IPS DF 4.7 (cell line): ENCODE data around the gene KRT16.
"Not testable (repeated sequence)": the region's sequence is repeated elsewhere in the genome, so short reads cannot be mapped to it uniquely, and the experiment has no call there.

Experiments used
- DNase-seq: peaks from one replicate; pipeline ENCODE4 v3.0.0-alpha.2; 2013; ENCODE audit warnings: low spot score; ENCODE audit errors: extremely low read depth

Gene KRT16

DNA sequence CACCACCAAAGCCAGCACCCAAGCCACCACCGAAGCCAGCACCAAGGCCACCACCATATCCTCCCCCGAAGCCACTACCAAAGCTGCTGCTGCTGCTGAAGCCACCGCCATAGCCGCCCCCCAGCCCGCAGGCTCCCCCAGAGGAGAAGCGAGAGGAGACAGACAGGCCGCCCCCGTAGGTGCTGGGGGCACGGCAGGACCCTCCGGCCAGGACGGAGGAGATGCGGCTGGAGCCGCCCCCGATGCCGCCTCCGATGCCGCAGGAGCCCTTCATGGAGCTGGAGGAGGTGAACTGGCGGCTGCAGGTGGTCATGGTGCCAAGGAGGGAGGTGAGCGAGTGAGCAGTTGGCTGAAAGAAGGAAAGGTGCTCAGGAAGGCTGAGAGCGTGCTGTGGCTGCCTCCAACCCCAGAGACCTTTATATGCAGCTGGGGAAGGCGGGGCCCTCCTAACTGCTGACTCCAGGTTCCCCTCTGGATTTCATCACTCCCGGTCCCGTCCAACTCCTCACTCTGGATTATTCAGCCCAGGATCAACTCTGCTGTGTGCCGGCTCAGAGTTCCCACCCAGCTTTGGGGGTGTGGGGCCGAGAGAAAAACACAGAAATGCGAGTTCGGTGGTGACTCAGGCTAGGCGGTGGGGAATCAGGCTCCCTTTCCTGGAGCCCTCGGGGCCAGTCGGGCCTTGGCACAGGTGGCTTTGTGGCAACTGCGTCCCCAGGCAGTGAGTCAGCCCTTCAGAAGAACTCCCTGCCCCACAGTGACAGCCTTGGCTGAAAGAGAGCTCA is at the start of gene KRT16:
KRT16 (minus strand) TSS at position 392 of the 785 bp plus-strand sequence; CDS start at position 313, 79 bp downstream.
- DNase-seq: not testable (repeated sequence)

DNA sequence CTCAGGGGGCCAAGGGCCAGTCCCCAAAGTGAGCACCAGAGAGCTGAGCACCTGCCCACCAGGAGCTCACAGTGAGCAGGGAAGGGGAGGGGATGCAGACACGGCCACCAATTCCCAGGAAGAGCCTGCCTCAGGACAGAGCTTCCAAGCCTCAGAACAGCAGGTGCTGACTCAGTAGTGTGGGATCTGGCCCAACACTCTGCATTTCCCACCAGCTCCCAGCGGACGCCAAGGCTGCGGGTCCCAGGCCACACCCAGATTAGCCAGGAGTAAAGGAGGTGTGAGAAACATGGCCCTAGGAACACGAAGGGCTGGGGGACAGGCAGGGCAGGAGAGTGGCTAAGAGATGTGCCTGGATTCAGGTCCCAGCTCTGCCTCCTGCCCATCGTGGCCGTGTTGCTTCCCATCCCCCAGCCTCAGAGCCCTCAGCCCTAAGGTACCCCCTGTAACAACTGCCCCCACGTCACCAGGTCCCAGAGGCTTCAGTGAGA is 47.7 kb upstream of the KRT16 start:
- DNase-seq: no peak

DNA sequence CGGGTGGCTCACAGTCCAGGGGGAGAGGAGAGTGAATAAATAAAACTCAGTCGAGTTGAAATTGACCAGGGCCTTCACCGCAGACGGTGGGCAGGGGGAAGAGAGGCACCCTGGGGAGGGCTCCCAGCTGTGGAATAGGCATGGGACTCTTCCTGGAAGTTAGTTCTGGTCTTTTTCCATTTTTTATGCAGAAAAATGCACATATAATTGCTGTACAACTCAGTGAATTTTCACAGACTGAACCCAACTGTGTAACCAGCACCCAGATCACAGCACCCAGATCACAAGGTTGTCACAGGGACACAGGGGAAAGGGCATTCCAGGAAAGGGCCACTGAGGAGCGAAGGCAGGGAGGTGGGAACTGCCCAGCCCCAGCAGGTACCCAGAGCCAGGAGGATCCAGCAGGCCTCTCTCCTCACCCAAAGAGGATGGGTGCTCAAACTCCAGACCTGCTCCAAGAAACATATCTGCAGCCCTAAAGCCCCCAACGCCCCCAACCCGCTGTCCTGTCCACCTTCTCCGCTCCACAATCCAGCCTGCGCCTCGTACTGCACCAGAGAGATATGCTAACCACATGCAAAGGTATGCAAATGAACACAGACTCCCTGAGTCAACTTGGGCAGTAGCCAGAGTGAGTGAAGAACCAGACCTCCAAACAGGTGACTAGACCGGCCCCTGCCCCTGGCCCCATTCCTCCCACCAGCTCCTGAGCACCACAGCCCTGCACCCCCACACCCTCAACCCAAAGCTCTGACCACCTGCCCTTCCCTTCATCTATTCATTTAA is 47.1 kb upstream of the KRT16 start:
- no peak for DNase-seq

DNA sequence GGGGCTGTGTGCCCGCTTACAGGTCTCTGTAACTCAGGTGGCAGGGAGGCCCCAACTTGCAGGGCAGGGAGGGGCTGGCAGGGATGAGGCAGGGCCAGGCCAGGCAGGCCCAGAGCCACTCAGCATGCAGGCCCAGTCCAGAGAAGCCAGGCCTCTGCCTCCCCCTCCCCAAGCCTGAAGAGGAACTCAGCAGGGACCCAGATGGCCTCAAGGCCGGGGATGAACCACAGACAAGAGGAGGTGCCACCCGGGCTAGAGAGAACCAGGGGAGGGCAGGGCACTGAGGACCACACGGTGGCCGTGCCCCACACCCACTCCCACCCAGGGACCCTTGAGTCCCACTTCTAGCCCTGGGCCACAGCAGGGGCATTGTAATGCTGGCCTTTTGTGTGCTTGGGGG is 46.3 kb upstream of the KRT16 start:
- no peak for DNase-seq

DNA sequence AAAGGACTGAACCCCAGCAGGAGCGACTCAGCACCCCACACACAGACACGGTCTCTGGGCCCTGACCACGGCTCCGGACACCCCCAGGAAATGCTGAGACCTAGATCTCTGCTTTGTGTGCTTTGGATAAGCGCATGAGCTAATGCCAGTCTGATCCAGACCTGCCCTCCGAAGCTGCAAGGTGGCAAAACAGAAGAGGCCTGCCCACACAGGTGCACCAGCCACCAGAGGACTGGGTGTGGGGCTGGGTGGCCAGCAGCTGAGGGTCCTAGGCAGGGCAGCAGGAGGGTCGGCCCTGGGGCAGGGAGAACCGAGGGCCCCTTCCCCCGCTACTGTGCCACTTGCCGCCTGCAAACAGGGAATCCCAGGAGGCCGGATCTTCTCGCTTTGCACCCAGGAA is 45.4 kb upstream of the KRT16 start:
- no peak for DNase-seq

DNA sequence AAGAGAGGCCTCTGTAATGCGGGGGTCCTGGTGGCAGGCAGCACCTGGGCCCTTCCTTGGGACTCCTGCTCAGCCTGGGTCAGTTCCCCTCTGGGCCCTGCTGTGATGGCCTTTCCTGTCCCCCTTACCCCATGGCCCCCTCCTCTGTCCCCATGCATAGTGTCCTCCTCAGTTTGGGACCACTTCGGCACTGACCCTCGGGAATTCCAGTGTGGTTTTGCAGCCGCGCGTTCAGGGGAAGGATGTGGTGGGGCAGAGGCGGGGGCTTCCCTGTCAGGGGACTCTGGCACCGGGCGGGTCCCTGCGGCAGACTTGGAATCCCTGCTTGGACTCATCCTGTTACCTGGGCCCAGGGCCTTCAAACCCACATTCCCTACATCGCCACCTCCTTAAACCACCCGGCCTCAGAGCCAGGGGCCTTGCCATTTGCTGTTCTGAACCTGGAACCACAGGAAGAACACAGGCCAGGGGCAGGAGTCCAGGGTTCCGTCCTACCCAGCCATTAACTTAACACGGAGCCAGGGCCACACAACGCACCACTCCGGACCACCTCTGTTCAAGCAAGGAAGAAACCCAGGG is 44.7 kb upstream of the KRT16 start:
- DNase-seq: no peak

DNA sequence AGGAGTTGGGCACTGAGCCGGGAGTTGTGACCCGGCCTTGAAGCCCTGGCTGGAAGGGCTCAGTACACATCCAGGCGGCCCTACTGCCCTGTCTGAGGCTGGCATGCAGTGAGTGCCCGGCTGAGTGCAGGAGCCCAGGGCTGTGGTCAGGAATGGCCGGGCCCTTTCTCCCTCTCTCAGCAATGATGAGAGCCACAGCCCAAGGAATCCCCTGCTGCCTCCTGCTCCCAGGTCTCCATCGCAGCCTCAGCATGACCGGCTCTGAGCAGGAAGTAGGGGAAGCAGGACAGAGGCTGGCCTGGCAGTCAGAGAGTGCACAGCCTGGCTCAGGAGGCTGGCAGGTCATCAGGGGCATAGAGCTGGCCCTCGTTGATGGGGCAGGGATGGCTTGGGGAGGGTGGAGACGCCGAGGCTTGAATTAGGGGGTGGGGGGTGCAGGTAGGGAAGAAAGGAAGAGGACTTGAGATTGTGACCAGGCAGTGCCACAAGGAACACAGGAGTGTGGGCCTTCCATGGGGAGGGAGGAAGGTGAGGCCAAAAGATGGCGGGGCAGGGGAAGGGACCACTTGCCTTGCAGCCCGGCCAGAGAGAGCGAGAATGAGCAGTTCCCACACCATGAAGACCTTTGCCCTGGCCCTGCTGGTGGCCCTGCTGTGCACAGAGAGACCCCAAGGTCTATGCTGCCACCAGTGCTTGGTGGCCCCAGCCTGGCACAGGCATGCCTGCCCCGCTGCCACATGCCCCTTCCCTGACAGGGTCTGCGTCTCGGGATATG is 43.9 kb upstream of the KRT16 start:
- no peak for DNase-seq

DNA sequence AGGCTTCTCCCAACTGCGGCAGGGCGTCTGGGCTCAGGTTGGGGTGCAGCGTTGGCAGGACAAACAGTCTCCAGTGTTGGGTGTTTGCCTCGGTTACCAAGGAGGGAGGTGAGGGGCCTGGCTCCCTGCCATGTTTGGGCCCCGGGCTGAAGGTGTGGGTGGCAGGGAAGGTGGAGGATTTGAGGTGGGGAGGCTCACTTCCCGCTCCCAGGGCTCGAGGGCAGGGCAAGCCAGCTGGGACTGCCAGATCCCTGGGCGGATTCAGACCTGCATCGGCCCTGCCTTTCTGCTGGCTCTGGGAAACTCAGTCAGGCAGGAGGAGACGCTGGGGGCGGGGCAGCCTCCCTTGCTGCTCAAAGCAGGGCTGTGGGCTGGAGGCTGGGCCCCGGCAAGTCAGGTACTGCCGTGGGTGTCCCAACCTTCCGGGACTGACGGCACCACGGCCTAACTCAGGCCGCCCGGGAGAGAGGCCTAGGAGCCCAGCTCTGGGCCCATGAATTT is 43.1 kb upstream of the KRT16 start:
- no peak for DNase-seq

DNA sequence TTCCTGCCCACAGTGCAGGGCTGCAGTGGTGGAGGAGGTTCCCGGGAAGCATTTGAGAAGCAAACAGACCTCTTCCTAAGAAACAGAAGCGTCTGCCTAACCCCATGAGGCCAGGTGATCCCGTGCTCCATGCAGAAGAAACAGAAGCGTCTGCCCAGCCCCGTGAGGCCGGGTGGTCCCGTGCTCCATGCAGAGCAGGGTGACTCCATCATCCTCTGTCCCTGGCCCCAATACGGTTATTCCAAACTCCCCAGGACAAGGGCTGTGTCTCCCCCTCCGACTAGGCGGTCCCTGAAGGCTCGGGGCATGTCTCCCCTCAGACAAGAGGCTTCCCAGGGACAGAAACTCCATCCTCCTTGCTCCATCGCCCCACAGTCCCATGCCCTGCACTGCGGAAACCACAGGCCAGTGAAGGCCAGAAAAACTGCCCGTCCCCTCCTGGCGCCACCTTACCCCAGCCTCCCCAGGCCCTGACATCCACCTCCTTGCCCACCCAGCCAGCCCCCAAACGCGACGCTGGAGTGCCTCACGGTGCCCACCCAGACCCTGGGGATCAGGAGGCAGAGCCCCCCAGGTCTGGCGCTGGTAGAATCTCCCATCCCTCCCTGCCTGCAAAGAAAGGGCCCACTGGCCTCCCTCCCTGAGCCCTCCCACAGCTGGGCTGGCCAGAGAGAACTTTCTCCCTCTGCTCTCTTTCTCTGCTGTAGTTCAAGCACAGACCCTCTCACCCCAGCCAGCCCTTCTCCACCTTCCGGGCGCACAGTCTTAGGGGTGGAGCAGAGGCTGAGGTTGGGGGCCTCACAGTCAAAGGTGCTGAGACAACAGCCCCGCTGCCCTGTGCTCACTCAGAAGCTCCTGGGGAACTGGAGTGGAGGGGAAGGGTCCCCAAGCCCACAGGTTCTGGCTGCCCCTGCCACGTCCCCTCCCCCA is 42.4 kb upstream of the KRT16 start:
- DNase-seq: no peak

DNA sequence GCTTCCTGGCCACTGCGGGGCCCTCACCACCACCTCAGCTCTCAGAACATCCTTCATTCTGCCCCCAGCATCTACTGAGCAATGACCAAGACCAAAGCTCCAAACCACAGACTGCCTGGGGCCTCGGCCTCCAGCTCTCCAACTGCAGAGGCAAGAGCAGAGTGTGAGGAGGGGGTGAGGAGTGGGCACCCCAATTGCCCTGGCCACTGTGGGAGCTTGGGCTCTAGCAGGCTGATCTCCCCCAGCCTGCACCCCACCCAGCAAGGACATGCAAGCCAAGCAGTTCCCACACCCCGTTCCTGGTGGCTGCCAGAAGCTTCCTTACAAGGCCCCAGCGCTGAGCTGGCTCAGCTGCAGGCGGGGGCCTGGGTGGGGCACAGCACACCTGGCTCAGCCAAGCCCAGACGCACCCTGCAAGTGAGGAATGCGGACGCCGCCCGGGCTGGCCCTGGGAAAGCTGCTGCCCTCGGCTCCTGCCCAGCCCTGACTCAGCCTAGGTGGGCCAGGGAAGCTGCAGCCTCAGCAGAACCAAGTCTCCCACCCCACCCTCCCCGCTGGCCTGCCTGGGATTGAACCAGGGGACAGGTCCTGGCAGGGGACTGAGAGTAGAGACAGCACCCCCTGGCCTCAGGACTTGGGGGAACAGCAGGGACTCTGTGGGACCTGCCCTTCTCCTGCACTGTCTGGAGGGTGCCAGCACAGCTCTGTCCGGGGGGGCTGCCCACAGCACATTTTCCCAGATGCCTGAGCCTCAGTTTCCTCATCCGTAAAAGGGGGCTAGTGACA is 41.5 kb upstream of the KRT16 start:
- no peak for DNase-seq

DNA sequence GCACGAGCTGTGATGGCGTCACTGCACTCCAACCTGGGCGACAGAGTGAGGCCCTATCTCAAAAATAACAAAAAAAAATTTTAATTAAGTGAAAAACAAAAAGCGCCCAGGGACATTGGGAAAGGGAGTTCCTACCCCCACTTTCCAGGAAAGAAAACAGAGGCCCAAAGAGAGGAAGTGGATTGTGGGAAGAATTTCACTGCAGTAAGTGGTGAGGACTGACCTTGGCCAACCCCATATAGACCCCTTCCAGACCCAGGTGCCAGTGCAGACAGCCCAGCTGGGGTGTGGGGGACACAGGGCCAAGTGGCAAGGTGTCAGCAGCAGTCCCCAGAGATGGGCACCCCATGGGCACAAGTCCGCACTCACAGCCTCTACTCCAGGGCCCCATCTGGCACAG is 40.9 kb upstream of the KRT16 start:
- DNase-seq: no peak

DNA sequence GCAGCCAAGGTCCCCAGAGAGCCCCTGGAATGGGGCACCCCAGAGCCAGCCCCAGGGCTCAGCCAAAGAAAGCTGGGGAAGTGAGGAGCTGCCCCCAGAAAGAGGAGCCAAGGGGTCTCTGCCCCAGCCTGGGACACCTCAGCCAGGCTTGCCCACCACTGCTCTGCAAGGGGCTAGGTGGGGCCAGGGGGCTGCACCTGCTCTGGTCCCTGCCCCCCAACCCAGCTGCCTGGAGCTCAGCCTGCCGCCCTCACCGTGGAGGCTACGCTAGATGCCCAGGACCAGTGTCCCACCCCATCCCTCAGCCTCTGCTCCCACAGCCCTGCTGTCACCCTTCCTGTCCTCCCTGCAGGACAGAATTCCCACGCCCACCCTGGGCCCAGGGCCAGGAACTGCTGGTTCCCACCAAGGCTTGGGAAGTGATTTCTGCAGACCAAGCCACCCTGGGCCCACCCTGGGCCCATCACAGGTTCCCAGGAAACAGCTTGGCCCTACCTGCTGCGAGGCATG is 39.9 kb upstream of the KRT16 start:
- no peak for DNase-seq

DNA sequence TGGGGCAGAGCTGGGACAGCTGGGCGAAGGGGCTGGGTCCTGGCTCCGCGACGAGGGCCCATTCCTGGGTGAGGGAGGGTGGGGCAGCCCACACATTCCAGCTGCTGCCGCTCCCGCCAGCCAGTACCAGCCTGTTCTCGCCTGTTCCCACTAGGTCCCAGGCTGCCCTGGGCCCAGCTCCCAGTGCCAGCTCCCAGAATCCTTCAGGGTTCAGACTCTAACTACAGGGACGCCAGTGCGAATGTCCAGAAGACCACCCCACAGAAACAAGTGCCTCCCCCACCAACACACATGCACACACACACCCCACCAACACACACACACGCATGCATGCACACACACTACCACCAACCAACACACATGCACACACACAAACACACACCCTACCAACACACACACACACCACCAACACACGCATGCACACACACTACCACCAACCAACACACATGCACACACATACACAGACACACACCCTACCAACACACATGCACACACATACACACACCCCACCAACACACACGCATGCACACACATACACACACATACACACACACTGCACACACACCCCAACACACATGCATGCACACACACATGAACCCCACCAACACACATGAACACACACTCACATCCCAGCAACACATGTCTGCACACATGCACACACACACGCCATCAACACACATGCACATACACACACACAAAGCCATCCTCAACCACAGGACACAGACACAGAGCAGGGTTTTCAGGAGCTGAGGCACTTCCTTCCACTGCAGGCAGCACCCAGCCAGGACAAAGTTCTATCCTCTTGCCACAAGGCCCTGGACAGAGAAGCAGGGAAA is 39.3 kb upstream of the KRT16 start:
- no peak for DNase-seq

DNA sequence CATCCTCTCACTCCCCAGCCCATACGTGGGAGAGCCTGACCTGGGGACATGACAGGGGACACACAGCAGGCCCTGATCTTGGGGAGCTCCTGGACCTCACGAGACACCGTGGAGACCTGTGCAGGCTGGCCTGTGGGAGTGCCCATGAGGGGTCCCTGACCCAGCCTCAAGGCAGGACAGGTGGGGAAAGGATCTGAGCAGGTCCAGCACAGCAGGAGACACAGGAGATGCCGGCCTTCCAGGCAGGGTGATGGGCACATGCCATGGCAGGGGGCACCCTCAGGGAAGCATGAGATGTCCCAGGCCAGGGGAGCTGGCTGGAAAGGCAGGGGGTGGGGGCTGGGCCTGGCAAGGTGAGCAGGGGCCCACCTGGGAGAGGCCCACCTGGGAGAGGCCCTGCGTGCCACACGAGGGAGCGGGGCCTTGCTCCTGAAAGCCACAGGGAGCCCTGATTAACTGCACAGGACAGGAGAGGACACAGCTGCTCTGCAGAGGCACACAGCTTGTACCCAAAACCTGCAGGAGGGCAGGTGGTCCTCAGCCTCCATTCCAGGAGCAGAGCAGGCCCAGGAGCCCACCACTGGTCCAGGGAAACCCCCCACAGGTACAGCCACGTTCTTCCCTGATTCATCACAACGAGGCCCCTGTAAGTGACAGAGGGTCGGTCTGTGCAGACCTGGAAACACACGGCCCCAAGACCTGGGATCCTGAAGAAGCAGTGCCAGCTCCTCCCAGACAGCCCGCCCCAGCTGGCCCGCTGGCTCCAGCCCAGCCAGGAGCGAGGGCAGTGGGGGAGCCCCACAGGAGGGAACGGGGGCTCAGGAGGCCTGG is 38.4 kb upstream of the KRT16 start:
- no peak for DNase-seq

DNA sequence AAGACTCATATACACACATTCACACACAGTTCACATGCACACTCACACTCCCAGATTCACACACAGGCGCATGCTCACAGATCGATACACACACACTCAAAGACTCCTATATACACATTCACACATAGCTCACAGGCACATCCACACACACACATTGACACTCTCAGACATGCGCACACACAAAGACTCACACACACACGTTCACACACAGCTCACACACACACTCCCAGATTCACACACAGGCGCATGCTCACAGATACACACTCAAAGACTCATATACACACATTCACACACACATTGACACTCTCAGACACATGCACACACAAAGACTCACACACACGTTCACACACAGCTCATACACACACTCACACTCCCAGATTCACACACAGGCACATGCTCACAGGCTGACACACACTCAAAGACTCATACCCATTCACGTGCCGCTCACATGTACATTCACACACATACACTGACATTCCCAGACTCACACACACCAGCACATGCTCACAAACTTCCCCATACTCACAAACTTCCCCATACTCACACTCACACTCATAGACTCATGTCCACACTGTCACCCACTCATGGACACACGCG is 37.5 kb upstream of the KRT16 start:
- no peak for DNase-seq

DNA sequence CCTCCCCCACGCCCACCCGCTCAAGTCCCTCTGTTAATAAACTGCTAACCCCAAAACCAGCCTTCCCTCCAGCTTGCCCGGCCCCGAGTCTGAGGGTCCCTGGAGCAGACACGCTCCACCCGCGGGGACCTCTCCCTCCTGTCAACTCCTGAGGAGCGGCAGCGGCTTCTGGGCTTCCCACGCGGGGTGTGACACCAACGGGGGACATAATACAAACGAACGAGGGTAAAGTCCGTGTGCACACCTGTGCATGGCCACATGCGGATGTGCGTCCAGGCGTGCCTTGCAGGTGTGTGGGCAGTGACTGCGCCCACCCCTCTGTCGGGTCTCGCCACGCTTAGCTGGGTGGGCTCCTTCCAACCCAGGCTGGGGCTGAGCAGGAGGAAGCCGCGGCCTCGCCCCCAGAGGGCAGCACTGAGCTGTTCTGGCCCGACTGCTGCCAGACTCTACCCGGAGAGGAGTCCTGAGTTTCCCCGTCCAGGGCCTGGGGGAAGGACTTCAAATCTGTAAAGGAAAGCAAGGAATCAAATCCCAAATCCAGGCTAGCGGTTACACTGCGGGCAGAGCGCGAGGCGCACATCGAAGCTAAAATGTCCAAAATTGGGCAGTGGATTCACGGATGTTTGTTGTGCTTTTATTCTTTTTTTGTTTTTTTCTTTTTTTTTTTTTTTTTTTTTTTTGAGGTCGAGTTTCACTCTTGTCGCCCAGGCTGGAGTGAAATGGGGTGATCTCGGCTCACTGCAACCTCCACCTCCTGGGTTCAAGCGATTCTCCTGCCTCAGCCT is 36.0 kb upstream of the KRT16 start:
- DNase-seq: no peak
